OCI-LY7 (cell line): Measurements from ENCODE around the gene ODAM.

Source experiments
- CTCF ChIP-seq: fragments of 200-600 bp; sonication (generic); conservative IDR thresholded peaks from 2 replicates; pipeline ENCODE4 v1.5.1; 2014; ENCODE audit warnings: mild to moderate bottlenecking, antibody characterized with exemption, low read length, moderate library complexity, mixed read lengths
- EZH2phosphoT487 ChIP-seq: fragments of 200-600 bp; sonication (generic); IDR thresholded peaks from 2 replicates; pipeline ENCODE4 v1.6.1; 2018; ENCODE audit warnings: low read depth, borderline replicate concordance, mild to moderate bottlenecking, mixed run types, antibody characterized with exemption, low read length, moderate library complexity, mixed read lengths

GRCh38 chr4:70152088-70152487, 43.4 kb upstream of the ODAM start:
- TF ChIP-seq CTCF (no peak), EZH2phosphoT487 (no peak)
